ENCODE results near the gene SPATA18. TPM values are rescaled to one million over a fixed set of nuclear protein-coding genes. Genes with fewer than 3 reads are reported as not detected.

The SPATA18 gene
- total RNA-seq, 1 experiment from 2014 or later, result 0.13 TPM

GRCh38 chr4:52095374-52095773 is 44.3 kb downstream of the SPATA18 start:
- no peak for DNase-seq
- intact Hi-C loops (cut with micrococcal nuclease; ENCODE audit: unreplicated experiment), result no loop called here
- Histone ChIP-seq H3K36me3 (ENCODE audit: low read depth) (no peaks in the 10 kb centered on the region), H3K9me3 (ENCODE audit: insufficient read depth, low read depth) (no peaks in the 10 kb centered on the region), H3F3A (ENCODE audit: insufficient read depth, low read depth) (no peaks in the 10 kb centered on the region), H4K20me1 (ENCODE audit: insufficient read depth) (no peaks in the 10 kb centered on the region), H3K27me3 (ENCODE audit: insufficient read depth, low read depth) (no peaks in the 10 kb centered on the region), H3K4me2 (no peak overlapping the region), H3K4me1 (replicated peaks; ENCODE audit: insufficient read depth) (no peaks in the 10 kb centered on the region), H2AFZ (no peak overlapping the region), H3K9me2 (ENCODE audit: insufficient read depth) (no peaks in the 10 kb centered on the region), H3K27ac (no peak overlapping the region), H3K4me3 (no peak overlapping the region), H3K79me2 (ENCODE audit: low read depth) (no peaks in the 10 kb centered on the region)
- CTCF ChIA-PET, result no interaction called here
- POLR2A ChIA-PET (ENCODE audit: unreplicated experiment), result no interaction called here
- no TSS peak for BruUV-seq (replicated peaks)
- TF ChIP-seq EZH2 (IDR thresholded peaks at IDR 0.05; ENCODE audit: low read depth), result no peak

GRCh38 chr4:52096048-52096447 is 44.9 kb downstream of the SPATA18 start:
- DNase-seq, result no peak
- Histone ChIP-seq H2AFZ (no peak overlapping the region), H3K9me2 (ENCODE audit: insufficient read depth) (no peaks in the 10 kb centered on the region), H3K36me3 (ENCODE audit: low read depth) (no peaks in the 10 kb centered on the region), H3K79me2 (ENCODE audit: low read depth) (no peaks in the 10 kb centered on the region), H3K9me3 (ENCODE audit: insufficient read depth, low read depth) (no peaks in the 10 kb centered on the region), H3K27me3 (ENCODE audit: insufficient read depth, low read depth) (no peaks in the 10 kb centered on the region), H3K4me1 (replicated peaks; ENCODE audit: insufficient read depth) (no peaks in the 10 kb centered on the region), H3F3A (ENCODE audit: insufficient read depth, low read depth) (no peaks in the 10 kb centered on the region), H4K20me1 (ENCODE audit: insufficient read depth) (no peaks in the 10 kb centered on the region), H3K4me3 (no peak overlapping the region), H3K4me2 (no peak overlapping the region), H3K27ac (no peak overlapping the region)
- no TSS peak for BruUV-seq (replicated peaks)
- intact Hi-C loops (cut with micrococcal nuclease; ENCODE audit: unreplicated experiment), result no loop called here
- POLR2A ChIA-PET (ENCODE audit: unreplicated experiment), result no interaction called here
- CTCF ChIA-PET, result no interaction called here
- TF ChIP-seq EZH2 (IDR thresholded peaks at IDR 0.05; ENCODE audit: low read depth) (no peak), CTCF (conservative IDR thresholded peaks at IDR 0.05) (no peak)

GRCh38 chr4:52098618-52099017 is 47.5 kb downstream of the SPATA18 start:
- intact Hi-C loops (cut with micrococcal nuclease; ENCODE audit: unreplicated experiment), result no loop called here
- POLR2A ChIA-PET (ENCODE audit: unreplicated experiment), result no interaction called here

More at GRCh38 chr4:52098618-52099017, 47.5 kb downstream of the SPATA18 start:
- H3K27ac ChIP-seq, result no peak overlapping the region
- no peaks in the 10 kb centered on the region for H3K27me3 ChIP-seq (ENCODE audit: insufficient read depth, low read depth)
- no TSS peak for BruUV-seq (replicated peaks)
- H3K9me2 ChIP-seq (ENCODE audit: insufficient read depth), result no peaks in the 10 kb centered on the region
- no peak for TF ChIP-seq EZH2 (IDR thresholded peaks at IDR 0.05; ENCODE audit: low read depth)
- TF ChIP-seq CTCF (conservative IDR thresholded peaks at IDR 0.05), result no peak
- DNase-seq, result no peak
- H3F3A ChIP-seq (ENCODE audit: insufficient read depth, low read depth), result no peaks in the 10 kb centered on the region
- no peaks in the 10 kb centered on the region for H4K20me1 ChIP-seq (ENCODE audit: insufficient read depth)
- no peak overlapping the region for H2AFZ ChIP-seq
- H3K4me3 ChIP-seq, result no peak overlapping the region
- H3K9me3 ChIP-seq (ENCODE audit: insufficient read depth, low read depth), result no peaks in the 10 kb centered on the region
- H3K79me2 ChIP-seq (ENCODE audit: low read depth), result no peaks in the 10 kb centered on the region
- H3K4me2 ChIP-seq, result no peak overlapping the region
- no peaks in the 10 kb centered on the region for H3K36me3 ChIP-seq (ENCODE audit: low read depth)
- H3K4me1 ChIP-seq (replicated peaks; ENCODE audit: insufficient read depth), result no peaks in the 10 kb centered on the region
- CTCF ChIA-PET, result no interaction called here

Data from PC-9 (cell line).